GM19467 (cell line): ENCODE results near the gene ZNF148.

Experiments used
- ATAC-seq: cut with Tn5 transposase; IDR thresholded peaks from one replicate; pipeline ENCODE4 v1.9.1; 2021; ENCODE audit warnings: mild to moderate bottlenecking, moderate library complexity; ENCODE audit not compliant: unreplicated experiment

ZNF148 gene

DNA sequence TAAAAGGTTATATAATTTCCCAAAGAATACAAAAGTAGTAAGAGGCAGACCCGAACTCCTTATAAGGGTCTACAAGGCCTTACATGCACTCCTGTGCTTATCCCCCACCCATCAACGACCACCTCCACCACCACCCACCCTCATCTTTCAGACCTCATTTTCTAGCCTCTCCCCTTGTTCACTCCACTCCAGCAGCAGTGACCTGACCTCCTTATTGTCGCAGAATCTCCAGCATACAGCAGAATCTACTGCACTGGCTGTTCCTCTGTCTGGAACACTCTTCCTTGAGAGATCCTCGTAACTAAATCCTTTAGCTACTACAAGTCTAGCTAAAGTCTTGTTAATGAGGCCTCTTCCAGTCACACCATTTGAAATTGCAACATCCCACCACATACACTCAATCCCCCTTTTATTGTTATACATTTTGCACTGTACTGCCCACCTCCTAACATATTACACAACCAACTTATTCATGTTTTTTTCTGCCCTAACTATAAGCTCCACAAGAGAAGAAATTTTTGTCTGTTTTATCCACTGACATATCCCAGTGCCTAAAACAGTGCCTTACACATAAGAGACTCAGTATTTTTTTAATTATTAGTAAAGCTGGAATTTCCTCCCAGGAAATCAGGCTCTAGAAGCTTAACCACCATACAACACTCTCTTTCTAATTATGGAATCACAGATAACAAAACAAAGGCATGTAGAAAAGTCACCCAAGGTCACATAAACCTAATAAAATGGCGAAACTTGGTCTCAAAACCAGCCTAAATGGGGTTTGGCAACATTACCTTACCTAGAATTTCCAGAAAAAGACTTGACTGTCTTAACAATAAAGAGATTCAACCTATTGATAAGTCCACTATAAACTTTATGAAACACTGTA is 40.2 kb downstream of the ZNF148 start:
- ATAC-seq = no peak

DNA sequence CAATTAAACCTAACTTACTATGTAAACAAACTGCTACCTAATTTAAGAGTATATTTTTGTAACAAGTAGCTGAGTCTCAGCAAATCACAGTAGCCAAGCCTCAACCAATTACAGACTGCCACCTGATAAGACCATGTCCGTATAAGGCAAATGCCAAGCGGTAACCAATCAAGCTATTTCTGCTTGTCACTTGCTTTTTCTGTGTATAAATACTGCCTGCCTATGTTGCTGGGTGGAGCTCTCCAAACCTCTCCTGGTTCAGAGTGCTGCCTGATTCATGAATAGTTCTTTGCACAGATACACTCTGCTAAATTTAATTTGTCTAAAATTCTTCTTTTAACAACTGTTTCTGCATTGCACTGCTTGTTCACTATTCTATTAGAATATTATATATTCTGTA is 42.6 kb downstream of the ZNF148 start:
- ATAC-seq = no peak

DNA sequence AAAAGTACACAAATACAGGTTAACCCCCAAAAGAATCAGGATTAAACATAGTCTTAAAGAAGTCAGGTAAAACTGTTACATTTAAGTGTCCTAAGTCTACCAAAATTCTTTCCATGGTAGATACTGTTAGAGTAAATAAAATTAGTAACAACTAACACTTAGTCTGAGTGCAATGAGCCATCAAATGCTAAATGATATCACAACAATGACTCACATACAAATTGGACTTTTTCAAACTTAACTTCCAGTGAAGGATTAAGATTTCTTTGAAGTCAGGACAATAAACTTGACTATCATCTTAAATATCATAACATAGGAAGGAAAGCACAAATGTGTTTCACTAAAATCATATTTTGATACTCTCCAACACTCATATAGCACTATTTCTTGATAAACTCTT is 43.9 kb downstream of the ZNF148 start:
- ATAC-seq = no peak

DNA sequence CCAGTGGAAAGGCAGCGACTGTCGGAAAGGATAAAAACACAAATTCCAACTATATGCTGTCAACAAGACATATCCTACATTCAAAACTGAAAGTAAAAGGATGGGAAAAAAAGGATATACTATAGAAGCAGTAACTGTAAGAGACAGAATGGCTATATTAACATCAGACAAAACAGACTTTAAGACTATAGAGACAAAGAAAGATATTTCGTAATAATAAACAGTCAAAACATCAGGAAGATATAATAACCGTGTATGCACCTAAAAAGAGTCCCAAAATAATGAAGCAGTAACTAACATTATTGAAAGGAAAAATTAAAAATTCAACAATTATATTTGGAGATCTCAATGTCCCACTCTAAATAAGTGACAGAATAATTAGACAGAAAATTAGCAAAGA is 48.2 kb downstream of the ZNF148 start:
- no peak for ATAC-seq

DNA sequence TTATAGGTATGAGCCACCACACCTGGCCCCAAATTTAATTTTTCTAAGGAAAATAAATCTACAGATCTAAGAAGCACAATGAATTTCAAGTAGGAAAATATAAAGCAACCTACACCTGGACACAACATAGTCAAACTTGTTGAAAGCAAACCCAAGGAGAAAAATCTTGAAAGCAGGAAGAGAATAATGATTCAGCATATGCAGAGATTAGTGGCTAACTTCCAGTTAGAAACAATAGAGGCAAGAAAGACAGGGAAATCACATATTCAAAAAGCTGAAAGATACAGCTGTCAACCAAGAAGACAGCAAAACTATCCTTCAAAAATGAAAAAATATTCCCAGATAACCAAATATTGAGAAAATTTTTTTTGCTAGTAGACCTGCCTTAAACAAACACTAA is 49.4 kb downstream of the ZNF148 start:
- ATAC-seq = no peak

DNA sequence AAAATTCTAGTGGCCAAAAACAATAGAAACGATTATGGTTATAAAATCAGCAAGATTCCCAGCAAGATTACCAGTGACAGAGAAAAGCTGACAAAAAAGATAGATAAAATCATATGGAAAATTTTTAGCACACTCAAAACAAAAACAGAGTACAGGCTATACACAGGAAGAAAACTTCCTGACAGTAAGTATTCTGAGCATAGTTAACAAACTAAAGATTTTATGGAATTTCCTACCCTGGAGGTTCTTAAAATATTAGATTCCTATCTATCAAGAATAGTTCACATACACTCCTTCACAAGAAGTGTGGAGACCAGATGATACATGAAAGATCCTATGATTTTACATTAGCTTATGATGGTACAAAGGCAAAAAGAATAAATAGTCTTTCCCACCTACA is 50.8 kb downstream of the ZNF148 start:
- no peak for ATAC-seq

DNA sequence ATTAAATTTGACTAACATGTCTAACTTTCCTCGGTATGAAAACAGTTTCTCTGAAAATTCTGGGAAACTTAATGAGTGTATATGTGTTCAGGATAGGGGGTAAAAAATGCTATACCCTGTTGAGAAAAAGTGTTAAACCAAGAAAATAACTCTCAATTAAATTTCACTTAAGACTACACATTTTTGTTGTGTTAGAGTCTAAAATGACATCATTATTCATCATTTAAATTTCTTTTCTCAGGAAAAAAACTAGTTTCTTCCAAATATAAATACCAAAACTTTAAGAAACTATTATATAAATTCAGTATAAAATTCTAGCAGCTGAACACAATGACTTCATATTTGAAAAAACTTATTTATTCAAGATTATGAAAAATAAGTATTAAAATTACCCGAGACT is 52.2 kb downstream of the ZNF148 start:
- no peak for ATAC-seq

DNA sequence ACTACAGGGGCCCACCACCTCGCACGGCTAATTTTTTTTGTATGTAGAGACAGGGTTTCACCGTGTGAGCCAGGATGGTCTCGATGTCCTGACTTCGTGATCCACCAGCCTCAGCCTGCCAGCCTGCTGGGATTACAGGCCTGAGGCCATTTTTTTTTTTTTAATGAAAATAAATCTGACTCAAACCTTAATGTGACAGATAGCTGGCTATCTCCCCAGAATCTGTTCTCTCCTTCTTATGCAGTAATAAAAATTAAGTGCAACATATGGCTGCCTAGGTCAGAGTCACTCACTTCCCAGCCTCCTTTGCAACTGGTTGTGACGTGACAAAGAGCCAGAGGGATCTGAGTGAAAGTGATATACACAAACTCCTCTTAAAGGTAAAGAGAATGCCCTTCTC is 53.0 kb downstream of the ZNF148 start:
- ATAC-seq = no peak

DNA sequence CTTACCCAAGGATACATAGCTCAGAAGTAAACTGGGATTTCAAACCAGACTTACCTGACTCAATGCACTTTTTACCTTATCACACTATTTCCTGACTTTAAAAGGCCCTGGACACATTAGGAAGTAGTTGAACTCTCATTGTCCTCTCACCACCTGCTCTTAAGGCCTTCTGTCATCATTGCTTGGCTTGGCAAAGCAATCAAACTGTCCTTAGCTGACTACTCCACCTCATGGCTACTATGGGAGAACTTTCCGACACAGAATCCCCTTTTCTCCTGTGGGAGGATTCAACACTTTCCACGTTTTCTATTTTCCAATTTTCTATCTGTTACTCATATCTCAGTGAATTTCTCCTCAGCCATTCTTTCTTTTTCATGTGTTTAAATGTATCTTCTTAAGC is 55.4 kb downstream of the ZNF148 start:
- no peak for ATAC-seq

DNA sequence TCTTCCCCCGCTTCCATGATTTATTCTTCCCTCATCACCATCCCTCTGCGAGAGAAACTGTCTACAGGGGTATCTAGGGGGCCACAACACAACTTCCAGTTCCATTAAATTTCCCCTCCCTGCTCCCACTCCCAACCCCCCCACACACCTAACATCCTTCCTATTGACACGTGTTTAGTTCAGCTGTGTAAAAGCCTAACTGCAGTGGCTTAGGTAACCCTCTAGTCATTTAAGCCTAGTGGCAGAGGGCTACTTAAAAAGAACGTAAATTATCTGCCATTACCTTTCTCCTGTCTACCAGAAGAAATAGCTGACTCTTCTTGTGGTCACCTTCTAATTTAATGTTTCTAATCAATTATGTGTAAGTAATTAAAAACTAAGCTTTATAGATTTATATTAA is 56.3 kb downstream of the ZNF148 start:
- ATAC-seq = no peak

DNA sequence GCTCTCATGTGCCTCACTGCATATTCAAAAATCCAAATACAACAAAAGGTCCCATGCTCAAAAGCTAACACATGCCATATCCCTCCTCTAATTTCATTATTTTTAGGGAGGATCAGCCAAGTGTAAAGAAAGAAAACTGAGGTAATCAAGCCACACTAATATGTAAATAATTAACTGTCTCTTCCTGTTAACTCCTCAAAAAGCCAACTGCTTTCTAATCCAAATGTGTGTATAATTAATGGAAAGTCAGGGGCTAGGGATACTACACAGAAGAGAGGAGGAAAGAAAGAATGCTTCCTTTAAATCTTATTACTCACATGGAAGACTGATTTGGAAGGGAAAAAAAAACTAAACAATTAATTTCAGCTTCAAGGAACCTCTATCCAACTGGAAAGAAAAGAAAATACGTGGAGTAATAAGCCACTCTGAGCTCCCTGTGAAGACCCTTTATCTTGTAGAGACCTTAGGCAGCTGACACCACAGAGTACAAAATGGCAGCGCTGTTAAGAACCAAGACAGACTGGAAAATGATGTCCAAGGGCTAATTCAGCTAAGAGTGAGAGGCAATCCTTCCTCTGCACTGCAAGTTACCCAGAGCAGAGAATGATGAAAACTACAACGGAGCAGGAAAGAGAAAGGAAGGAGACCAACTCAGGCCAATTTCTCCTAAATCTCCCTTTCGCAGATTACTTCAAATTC is 56.8 kb downstream of the ZNF148 start:
- no peak for ATAC-seq

DNA sequence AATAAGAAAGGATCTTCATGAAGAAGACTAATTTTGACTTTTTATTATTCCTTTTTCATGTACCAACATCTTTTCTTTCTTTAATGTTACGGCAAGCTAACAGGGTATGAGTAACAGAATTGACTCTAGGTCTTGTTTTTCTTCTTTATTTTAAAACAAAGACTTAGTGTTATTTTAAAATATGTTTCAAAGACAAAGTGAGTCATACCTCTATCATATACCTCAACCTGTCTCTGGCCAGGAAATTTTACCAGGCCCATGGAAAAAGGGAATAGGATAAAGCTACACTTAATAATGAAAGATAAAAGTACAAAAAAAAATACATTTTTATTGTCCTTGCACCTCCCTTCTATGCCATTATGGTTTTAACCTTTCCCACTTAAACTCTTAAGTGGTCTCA is 57.4 kb downstream of the ZNF148 start:
- ATAC-seq = no peak

DNA sequence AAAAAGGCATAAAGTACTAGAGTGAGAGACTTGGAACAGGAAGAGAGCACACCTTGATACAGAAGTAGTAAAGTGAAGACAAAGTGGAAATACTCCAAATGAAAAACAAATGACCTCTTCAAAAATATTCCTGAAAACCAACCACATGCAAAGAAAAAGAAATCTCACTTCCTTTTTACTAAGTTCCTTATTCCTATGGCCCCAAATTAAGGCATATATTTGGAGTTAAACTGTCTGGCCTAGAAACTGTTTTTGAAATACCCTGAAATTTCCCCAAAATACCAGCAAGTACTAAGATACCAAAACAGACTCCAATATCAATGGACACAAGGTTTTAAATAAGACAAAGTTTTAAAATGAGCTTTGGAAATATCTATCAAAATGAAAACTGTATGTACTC is 58.2 kb downstream of the ZNF148 start:
- no peak for ATAC-seq

DNA sequence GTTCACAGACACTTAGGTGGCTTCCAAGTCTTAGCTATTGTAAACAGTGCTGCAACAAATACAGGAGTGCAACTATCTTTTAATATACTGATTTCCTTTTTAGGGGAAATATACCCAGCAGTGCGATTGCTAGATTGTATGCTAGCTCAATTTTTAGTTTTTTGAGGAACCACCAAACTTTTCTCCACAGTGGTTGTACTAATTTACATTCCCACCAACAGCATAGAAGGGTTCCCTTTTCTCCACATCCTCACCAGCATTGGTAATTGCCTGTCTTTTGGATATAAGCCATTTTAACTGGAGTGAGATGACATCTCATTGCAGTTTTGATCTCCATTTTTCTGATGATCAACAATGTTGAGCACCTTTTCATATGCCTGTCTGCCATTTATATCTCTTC is 58.9 kb downstream of the ZNF148 start:
- ATAC-seq = no peak

DNA sequence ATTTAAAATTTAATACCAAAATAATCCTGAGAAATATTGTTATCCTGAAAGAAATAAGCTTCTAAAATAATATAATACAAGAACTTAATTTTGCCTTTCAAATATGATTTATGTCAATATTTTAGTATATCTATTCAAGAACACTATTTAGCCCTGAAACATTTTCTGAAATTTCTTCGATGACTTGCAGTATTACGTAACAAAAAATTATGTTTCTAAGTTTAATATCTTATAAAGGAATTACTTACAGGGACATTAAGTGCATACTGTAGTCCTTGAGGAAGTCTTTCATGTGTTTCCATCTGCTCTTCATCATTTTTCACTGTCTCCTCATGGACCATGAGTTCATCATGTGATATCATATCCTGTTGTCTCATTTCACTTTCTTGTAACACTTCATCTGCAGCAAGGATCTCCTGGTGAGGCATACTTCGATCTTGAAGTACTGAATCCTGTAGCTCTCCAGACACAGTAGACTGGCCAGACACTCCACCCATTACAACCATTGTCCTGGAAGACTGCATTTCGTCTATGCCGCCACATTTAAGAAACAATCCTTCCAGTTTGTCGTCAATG is 62.0 kb downstream of the ZNF148 start:
- no peak for ATAC-seq

DNA sequence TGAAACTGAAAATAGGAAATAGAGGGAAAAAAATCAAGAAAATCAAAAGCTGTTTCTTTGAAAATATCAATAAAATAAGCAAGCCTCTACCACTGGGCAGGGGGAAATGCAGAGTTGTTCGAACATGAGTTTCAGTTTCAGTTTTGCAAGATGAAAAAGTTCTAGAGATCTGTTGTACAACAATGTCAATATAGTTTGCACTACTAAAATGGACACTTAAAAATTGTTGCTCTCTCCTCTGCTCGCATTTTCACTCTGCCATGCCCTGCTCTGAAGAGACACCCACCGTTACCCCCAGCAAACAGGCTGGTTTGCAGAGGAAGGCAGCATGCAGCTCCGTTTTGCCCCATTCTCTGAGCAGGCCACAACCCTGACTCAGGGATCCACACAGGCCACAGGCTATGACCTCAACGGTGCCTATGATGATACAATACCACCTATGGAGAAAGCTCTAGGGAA is 64.5 kb downstream of the ZNF148 start:
- ATAC-seq = no peak

DNA sequence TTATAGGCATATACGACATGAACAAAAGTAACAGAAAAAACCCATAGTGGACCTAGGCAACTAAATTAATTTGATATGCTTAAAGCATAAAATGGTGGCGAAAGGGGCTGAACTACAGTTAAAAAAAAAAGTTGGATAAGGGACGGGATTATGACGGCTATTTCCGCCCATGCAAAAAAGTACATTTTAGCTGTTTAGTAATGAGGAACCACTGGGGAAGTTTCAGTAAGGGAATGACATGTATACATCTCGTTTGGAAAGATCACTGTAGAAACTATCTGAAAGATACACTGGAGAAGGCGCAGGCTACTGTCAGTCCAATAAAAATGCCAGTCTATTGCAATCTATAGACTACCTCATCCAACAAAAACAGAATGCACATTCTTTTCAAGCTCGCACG is 65.6 kb downstream of the ZNF148 start:
- no peak for ATAC-seq

DNA sequence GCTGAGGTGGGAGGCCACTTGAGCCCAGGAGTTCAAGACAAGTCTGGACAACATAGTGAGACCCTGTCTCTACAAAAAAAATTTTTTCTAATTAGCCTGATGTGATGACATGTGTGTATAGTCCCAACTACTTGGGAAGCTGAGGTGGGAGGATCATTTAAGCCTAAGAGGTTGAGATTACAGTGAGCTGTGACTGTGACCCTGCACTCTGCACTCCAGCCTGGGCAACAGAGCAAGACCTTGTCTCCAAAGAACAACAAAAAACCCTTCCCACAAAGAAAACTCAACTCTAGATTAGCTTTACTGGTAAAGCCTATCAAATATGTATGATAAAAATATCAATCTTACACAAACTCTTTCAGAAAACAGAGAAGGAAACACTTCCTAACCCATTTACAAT is 68.5 kb downstream of the ZNF148 start:
- ATAC-seq = no peak

DNA sequence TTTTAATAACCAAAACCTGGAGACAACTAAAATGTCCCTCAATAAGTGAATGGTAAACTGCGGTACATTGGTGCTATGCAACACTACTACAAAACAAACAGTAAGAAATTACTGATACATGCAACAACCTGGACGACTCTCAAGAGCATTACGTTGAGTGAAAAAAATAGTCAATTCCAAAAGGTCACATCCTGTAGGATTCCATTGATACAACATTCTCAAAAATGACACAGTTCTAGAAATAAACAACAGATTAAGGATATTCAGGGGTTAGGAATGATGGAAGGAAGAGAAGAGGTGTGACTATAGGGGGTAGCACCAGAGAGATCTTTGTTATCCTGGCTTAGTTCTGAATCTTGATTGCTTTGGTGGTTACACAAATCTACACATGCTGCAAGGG is 72.2 kb downstream of the ZNF148 start:
- ATAC-seq = no peak

DNA sequence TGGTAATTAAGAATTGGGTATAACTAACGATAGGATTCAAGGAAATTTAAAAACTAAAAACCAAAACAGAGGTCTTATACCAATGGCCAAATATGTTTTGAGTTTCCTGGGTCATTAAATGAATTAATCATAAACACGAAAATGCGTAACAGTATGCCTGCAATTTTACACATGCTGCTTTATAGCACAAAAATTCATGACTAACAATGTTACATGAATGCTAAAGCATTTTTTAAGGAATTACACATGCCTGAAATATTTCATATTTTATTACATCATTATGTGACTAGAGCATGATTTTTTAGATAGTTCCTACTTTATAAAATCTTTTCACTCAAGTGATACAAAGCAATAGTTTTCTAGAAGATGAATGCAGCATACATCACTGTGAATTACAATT is 74.7 kb downstream of the ZNF148 start:
- ATAC-seq = no peak

DNA sequence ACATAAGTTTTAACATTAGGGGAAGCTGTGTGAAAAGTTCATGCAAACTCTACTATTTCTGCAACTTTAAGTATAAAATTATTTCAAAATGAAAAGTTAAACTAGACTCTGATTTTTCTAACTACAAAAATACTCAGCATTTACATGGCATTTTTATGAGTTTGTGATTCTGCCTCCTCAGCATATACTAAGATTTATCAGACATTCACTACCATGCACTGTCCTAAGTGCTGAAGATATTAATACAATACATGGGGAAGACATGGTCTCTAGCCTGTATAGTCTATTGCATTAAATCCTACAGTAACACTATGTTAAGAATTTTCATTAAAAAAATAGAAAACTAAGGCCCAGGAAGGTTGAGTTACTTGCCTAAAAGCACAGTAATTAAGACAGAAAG is 80.7 kb downstream of the ZNF148 start:
- ATAC-seq = no peak

DNA sequence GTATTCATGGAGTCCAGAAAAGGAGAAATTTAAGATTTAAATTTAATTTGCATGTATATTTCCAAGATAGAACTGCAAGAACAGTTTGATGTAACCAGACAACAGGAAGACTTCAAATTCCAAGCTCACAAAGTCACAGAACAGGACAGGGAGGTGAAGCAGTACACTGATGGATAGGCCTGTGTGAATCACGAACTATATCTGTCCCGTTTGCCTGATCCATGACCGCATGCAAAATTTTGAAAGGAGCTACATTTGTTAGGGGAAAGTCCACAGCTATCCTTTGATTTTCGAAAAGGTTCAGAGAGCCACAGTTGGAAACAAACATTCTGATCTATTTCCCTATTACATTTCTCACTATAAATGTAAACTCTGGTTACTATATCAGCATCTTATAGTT is 83.1 kb downstream of the ZNF148 start:
- ATAC-seq = no peak
